GM19035 (cell line): ENCODE results near the gene ZNF436.

ENCODE experiments used
- ATAC-seq: cut with Tn5 transposase; IDR thresholded peaks from one replicate; pipeline ENCODE4 v1.9.1; 2021; ENCODE audit not compliant: unreplicated experiment

The ZNF436 gene

DNA sequence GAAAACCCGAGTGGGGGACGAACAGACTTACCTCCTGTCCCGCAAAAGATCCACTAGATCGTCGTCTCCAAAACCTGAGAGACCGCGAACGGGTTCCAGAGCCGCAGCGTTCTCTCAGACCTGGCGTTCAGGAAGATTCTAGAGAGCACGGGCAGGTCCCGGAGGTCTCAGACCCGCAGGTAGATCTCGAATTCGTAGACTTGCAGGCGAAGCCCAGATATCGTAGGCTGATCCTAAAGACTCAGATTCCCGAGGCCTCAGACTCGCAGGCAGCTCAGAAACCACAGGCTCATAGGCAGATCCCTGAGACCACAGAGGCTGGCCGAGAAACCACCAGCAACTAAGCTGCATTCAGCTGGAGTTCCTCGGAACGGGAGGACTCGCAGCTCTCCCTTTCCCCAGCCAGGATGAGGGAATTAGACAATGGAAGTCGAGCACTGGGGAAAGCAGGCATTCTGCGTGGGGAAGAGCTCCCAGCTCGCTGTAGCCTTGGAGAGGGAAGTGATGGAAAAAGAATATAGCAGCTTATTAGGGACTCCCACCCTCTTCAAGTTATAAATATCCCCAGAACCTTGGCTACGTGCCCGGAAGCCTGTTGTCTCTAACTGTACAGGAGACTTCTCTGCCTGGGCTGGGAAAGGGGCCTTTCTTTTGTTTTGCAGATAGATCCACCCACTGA is at the start of gene ZNF436:
Gene ZNF436, minus strand, starts transcription at position 502 of the 679 bp plus-strand sequence. CDS start 1,831 bp downstream, outside the sequence.
- no peak for ATAC-seq

DNA sequence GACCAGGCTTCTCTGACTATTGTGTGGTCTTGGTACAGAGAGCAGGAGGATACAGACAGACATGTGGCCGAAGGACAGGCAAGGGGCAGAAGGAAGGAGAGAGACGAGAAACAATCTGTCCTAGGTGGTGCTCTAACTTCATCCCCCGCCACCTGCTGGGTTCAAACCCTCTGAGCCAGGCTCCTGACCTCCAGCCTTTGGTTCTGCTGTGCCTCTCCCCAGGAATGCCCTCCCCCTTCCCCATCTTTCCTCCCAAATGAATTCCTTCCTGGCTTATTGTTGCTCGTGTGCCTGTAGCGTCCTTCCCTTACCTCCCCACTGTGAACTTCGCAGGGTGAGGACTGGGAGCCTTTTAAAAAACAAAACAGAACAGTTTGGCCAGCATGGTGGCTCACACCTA is 49.5 kb upstream of the ZNF436 start:
- ATAC-seq: no peak

DNA sequence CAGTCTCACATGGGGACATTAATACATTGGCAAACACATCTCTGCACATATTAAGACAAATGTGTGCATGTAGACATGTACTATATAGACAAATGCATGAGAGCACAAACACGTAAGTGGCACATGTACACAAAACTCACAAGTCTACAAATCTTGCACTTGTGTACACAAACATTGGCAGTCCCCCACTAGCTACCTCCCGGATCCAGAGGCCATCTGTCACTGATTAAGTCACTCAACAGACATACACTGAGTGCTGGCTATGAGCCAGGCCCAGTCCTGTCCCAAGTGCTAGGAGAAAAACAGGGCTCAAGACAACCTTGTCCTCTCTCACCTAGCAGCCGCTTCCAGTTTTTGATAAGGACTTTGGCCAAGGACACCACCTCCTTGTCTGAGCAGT is 47.9 kb upstream of the ZNF436 start:
- no peak for ATAC-seq

DNA sequence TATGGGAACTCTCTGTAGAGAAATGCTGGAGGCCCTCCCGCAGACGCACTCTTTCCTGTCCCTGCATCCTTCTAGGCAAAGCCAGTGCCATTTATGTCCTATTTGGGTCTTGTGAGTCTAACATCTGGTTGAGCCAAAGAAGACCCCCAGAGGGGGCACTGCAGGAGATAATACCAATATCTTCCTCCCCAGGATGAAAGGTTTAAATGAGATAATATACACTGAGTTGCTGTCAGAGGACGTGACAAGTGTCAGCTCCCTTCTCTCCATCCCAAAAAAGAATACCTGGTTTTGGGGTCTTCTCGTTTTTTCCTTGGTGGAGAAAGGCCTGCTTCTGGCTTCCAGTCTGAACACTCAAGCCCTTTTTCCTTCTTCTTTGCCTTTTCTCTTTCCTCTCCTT is 47.3 kb upstream of the ZNF436 start:
- no peak for ATAC-seq

DNA sequence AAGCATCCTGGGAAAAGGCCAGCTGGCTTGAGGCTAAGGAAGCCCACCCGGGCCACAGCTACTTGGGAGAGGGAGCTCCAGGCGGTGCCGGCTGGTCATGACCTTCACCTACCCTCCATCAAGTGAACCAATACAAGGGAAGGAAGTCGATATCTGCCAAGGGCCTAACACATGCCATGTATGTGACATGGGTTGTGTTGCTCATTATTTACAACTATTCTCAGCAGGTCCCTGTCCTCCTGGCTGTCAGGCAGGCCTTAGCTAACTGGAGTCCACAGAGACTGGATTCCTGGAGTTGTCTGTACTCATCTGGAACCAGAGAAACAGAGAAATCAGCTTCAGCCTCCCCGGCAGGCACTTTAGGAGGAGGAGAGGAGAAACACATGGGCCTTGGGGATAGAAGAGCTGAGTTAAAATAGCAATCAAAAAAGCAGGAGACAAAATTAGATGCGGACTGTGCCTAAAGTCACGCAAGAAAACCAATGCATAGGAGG is 39.2 kb upstream of the ZNF436 start:
- ATAC-seq: no peak

DNA sequence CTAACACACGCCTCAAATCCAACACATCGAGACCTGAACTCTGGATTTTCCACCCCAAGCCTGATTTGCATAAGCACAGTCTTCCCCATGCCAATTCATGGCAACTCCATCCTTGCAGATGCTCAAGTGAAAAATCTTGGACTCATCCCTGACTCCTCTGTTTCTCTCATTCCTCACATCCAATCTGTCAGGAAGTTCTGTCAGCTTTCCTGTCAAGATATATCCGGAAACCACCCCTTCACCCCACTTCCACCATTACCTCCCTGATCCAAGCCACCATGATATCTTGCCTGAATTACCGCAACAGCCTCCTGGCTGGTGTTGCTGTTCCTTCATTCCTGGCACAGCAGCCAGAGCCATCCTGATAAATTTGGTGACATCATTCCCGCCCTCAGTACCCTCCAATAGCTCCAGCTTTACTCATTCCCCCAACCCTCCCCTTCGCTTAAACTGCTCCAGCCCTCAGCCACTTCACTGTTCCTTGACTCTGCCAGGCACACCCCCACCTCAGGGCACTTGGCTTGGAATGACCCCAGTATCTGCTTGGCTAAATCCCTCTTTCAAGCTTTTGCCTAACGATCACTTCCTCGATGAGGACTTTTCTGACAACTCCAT is 37.5 kb upstream of the ZNF436 start:
- no peak for ATAC-seq

DNA sequence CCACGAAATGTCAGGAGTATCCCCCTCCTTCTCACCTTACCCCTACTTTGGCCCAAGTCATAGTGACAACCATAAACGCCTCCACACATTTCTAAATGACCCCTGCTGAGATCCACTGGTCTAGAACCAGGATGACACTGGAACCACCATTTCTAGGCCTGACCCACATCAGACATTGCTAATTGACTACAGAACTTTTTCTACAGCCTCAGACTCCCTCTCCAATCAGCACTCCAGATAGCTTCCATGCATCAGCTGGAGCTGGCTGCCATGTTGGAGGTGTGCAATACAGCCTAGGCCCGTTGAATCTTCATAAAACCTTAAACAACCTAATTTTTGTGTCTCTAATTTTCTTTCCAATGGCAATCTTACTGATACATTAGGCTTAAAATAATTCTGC is 36.3 kb upstream of the ZNF436 start:
- ATAC-seq: no peak

DNA sequence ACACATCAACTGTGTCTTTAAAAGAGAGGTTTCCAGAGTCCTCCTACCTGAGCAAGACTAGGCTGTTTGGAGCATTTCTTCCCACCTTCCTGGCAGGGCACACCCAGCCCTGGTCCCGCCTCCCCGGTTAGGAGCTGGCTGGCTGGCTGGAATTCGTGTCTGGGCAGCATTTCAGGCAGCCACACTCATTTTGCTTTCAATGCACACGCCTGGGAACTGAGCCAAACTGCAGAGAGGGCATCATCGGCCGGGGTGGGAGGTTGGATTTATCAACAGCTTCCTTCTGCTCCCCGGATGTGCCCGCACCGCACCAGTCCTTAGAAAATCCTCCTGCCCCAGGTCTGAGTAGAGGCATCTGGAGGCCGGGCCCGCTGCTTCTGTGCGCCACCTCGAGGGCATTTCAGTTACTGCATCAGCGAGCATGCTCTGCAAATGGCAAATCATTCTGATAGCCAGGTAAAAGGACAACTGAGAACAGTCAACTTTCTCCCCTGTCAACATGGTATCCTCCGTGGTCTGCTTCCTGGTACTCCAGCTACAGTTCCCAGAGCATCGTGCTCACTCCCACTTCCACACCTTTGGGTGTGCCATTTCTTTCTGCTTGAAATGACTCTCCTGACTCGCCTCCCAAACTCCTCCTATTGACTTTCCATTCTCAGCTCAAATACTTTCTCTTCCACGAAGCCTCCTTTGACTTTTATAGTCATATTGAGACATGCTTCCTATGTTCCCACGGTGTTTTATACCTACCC is 34.3 kb upstream of the ZNF436 start:
- ATAC-seq: no peak

DNA sequence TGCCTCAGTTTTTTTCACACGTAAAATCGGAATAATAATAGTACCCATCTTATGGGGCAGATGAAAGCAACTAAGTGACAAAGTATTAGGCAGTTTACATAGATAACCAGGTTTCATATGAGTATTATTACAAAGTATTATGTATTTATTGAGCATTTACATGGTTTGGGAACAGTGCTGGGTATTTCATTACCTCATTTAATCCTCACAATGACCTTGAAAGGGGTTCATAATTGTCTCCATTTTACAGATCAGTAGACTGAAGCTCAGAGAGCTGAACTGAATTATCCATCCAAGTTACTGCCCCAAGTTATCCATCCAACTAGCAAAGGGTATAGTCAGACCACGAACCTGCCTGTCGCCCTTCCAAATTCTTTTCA is 33.7 kb upstream of the ZNF436 start:
- no peak for ATAC-seq

DNA sequence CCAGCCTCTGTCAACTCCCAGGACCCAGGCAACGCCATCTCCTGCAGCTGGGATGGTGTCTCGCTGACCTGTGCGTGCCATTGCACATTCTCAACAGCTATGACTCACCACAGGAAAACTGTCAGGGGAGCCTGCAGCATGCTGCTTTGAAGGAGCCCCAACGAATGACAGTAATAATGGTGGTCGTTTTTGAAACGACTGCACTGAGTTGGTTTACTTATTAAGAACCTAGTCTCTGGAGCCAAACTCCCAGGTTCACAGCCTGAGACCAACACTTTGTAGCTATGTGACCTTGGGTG is 33.4 kb upstream of the ZNF436 start:
- no peak for ATAC-seq

DNA sequence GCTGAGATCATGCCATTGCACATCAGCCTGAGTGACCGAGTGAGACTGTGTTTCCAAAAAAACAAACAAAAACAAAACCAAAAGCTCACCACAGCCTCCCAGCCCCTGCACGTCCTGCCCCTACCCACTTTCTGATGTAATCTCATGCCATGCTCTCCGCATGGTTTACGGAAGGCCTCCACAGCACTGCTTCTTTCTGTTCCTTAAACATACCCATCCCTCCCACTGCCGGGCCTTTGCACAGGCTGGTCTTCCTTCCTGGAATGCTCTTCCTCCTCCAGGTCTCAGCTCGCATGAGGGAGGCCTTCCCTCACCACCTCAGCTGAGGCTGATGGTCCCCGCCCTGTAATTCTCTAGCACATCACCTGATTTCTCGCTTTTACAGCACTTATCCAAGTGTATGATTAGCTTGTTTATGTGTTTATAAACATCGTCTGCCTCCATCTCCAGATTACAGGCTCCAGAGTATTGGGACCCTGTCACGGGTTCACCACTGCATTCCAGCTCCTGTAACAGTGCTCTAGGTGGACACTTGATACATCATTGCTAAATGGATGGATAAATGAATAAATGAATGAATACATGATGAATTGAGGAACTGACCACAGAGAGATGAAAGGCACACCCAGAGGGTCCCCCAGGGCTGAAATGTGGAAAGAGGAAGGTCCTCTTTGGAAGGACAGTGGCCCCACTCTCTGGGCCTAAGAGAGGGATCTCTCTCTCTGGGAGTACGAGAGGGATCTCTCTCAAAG is 32.8 kb upstream of the ZNF436 start:
- ATAC-seq: no peak

DNA sequence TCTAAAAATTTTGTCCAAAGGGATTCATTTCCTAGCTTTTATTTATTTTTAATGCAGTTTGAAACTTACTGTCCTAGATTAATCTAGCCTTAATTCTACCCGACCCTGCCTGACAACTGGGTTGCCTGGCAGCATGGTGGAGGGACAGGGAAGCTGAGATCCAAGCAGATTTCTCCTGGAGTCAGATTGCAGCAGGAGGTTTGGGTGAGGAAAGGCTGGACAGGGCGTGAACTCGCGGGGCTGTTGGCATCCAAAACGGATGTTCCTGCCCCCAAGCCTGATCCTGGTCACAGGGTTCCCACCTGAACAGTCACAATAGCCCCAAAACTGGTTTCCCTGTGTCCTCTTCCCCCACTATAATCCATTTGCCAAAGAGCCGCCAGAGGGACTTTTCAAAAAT is 31.7 kb upstream of the ZNF436 start:
- no peak for ATAC-seq

DNA sequence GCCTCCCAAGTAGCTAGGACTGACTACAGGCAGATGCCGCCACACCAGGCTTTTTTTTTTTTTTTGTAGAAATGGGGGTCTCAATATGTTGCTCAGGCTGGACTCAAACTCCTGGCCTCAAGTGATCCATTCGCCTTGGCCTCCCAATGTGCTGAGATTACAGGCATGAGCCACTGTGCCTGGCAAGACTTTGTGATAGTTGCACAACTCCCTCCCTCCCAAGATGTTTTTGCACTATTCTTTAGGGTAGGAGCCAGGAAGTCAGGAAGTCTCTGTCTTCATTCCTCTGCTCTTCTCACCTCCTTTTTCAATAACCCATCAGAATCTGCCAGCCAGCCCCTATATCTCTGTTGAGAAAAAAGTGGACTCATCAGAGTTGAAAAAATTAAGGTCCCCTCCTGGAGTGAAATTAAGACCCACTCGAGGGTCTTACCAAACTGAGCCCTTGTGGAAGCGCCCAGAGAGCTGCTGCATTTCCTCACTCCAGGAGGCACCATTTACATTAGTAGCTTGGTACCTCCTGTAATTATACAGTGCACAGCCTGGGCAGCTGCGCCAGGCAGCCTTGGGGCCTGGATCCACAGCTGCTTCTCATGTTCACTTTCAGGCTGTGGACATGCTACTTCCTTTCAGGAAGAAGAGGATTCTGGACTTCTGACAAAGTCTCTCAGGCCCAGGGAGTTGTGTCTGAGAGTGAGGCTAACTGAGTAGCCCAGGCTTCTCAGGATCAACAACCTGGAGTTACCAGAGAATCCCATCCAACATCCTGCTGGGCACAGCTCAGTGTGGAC is 30.9 kb upstream of the ZNF436 start:
- ATAC-seq: no peak

DNA sequence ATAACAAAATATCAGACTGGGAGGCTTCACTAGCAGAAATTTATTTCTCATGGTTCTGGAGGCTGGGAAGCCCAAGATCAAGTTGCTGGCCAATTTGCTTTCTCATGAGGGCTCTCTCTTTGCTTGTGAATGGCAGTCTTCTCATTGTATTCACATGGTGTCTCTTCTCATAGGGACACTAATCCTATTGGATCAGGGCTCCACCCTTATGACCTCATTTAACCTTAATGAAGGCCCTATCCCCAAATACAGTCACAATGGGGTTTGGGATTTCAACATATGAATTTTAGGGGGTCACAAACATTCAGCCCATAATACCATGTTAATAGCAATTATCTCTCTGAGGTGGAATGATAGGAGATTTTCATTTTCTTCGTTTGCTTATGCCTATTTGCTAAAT is 29.6 kb upstream of the ZNF436 start:
- ATAC-seq: no peak

DNA sequence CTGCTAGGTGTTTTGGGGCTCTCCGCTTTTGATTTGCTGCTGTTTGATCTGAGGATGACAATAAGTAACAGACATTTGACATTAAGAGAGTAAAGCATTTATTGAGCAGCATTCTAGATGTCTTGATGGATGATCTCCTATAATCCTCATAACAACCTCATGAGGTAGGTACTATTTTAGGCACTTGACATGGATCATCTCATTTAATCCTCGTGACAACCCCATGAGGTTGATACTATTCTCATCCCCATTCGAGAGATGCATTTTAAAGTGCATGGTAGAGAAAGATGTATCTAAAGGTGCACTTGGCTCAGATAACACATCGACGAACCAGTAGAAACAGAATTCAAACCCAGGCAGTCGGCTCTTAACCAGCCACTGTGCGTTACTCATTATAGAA is 28.3 kb upstream of the ZNF436 start:
- ATAC-seq: no peak

DNA sequence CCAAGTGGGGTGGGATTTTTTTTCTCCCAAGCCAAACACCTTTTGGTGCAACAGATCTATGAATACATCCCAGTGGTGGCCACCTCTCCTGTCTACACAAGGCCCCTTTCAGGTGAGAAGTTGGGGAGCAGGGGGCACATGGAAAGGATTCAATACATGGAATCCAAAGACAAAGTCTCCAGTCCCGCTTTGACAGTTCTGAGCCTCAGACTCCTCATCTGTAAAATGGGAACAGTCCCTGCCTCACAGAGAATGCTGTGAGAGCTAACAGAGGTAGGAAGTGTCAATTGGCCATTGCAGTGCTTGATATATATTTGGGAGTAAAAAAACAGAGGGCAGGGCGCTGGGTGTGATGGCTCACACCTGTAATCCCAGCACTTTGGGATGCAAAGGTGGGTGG is 26.7 kb upstream of the ZNF436 start:
- no peak for ATAC-seq

DNA sequence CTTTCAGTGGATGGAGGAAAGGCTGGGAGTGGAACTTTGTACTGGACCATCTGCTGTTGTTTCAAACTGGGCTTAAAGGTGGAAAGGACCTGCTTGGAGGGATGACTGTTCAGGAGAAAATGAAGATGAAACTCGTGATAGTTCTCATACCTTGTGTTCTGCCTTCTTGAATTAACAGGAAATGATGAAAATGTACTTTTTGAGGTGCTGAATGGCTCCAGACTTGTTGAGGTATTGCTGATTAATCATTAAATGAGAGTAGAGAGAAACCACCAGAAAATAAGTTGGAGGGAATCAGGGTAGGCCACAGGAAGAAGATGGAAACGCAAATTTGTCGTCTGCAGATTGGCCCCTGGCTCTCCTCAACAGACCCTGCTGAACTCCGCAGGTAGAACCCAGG is 26.2 kb upstream of the ZNF436 start:
- no peak for ATAC-seq

DNA sequence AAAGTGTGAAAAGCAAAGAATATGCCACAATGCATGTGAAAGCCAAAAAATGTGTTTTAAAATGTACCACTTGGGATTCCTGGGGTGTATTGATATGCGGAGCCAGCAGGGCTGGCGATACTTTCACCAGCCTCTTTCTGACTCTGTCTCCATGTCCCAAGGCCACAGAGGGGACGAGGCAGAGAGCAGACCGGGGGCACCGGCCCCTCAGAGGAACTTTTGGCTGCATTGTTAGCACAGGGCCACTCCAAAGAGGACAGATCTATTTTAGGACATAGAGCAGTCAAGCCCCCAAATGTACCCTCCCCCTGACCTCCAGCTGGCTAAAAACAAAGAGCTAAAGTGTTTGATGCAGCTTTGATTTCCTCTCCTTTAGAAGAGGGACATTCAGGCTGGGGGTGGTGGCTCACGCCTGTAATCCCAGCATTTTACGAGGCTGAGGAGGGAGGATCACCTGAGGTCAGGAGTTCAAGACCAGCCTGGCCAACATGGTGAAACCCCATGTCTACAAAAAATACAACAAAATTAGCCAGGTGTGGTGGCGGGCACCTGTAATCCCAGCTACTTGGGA is 25.6 kb upstream of the ZNF436 start:
- no peak for ATAC-seq

DNA sequence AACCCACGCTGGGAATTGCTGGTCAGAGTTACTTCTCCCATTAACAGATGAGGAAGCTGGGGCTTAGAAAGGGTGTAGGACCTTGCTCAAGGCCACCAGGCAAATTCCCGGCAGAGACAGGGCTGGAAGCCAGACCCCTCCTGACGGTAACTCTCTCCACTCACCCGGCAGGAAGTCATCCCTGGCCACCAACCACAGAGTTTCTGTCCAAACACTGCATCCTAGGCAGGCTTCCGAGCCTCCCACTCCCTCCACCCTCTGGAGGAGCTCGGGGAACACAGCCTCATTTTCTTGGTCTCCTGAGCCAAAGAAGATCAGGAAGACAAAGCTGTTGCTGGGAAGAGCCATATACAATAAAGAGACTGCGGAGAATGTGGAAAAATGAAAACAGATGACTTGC is 25.0 kb upstream of the ZNF436 start:
- ATAC-seq: no peak

DNA sequence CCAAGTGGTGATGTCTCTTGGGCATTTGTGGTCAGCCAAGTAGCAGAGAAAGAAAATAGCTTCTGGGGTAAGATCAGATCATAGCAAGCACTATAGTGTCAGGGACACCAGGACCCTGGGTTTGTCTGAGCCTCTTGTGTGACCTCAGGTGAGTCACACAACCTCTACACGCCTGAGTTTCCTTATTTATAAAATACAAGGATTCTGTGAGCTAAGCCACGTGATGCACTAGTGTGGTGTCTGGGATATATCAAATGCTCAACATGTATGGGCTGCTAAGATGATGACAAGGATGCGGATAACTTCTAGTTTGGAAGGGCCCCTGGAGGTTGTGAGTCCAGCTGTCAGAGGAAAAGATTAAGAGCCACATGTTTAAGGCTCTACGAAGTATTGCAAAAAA is 24.5 kb upstream of the ZNF436 start:
- no peak for ATAC-seq

DNA sequence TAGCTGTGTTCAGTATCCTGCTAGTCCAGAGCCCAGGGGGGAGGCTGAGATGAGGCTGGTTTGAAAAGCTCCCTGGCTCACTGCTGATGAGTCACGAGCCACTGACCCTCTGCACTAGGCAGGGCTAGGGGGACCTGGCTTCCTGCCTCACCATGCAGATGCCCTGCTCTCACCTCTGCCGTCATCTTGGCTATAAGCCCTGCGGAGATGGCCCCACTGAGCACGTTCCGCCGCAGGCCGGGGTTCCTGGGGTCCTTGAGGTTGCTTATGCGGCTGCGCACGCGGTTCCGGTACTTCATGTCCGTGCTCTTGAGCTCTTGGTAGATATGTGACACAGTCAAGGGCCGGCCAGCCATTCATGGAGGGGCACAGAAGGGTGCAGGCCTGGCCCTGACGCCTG is 24.1 kb upstream of the ZNF436 start:
- ATAC-seq: no peak
